ENCODE measurements around the gene SCNN1B. TPM values are rescaled to one million over a fixed set of nuclear protein-coding genes. Genes with fewer than 3 reads are reported as not detected.
"Not testable (repeated sequence)": the region's sequence is repeated elsewhere in the genome, so short reads cannot be mapped to it uniquely, and the experiment has no call there.

SCNN1B gene
- total and polyA plus RNA-seq, 2 of the 13 experiments (the other 11 are each of a cell fraction or from before 2014, with no cell fraction given) = not detected

DNA sequence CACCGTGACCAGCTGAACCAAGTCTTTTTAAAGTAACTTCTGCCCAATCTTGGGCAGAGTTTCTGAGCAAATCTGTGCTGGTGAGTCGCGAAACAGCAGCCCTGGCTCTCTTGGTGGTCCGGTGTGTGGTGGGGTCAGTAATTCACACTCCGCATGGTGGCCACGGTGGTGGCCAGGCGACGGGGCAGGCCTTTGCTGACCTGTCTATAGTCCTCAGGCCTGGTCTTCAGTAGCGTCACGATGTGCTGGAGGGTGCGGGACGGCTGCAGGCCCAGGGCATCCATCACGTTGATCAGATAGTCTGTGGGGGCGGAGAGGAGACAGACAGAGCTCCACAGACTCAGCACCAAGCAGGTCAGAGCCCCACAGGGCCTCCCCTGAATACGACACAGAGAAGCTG lies 86.7 kb downstream of the SCNN1B start (continued):
- TF ChIP-seq, protein P1, sequence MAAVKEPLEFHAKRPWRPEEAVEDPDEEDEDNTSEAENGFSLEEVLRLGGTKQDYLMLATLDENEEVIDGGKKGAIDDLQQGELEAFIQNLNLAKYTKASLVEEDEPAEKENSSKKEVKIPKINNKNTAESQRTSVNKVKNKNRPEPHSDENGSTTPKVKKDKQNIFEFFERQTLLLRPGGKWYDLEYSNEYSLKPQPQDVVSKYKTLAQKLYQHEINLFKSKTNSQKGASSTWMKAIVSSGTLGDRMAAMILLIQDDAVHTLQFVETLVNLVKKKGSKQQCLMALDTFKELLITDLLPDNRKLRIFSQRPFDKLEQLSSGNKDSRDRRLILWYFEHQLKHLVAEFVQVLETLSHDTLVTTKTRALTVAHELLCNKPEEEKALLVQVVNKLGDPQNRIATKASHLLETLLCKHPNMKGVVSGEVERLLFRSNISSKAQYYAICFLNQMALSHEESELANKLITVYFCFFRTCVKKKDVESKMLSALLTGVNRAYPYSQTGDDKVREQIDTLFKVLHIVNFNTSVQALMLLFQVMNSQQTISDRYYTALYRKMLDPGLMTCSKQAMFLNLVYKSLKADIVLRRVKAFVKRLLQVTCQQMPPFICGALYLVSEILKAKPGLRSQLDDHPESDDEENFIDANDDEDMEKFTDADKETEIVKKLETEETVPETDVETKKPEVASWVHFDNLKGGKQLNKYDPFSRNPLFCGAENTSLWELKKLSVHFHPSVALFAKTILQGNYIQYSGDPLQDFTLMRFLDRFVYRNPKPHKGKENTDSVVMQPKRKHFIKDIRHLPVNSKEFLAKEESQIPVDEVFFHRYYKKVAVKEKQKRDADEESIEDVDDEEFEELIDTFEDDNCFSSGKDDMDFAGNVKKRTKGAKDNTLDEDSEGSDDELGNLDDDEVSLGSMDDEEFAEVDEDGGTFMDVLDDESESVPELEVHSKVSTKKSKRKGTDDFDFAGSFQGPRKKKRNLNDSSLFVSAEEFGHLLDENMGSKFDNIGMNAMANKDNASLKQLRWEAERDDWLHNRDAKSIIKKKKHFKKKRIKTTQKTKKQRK (IDR thresholded peaks at IDR 0.05; ENCODE audit: low read length) = no peak
- TF ChIP-seq, protein P2, sequence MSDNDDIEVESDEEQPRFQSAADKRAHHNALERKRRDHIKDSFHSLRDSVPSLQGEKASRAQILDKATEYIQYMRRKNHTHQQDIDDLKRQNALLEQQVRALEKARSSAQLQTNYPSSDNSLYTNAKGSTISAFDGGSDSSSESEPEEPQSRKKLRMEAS (IDR thresholded peaks at IDR 0.05) = no peak
- no peak for TF ChIP-seq CBFB (CRISPR knock-in tag; IDR thresholded peaks at IDR 0.05)

DNA sequence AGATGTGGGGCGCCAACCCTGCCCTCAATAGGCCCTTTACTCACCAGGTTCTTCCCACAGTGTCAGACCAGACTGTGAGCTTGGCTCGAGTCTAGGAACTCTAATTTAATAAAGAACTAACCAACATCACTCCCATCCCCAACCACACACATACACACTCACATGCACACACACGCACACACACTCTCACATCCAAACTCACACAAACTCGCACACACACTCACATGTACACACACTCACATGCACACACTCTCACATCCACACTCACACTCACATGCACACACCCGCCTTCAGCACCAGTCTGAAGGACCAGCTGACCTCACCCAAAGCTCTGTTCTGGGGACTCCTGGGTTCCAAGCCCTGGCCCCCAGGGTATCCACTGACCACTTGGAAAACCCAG lies 87.1 kb downstream of the SCNN1B start:
- Histone ChIP-seq H3K4me3 (replicated peaks in 1 of 3; ENCODE audit: insufficient read depth in 1 of 3, low read depth in 2 of 3, low read length in 3 of 3) (no peak overlapping the region), H3K9ac (ENCODE audit: insufficient read depth, low read depth, low read length) (no peak overlapping the region), H3K9me3 (ENCODE audit: low read length) (no peaks in the 10 kb centered on the region), H3K79me2 (ENCODE audit: insufficient read depth, low read length) (no peaks in the 10 kb centered on the region), H3K27ac (ENCODE audit: extremely low read length, insufficient read depth, low read length) (no peak overlapping the region), H3K36me3 (replicated peaks in 1 of 2; ENCODE audit: control insufficient read depth in 1 of 2, insufficient read depth in 2 of 2, low read length in 2 of 2) (peaks cover 17 to 36% of the 10 kb centered on the region in 2 experiments), H3K4me1 (ENCODE audit: insufficient read depth, low read length) (no peaks in the 10 kb centered on the region), H4K20me1 (ENCODE audit: insufficient read depth, low read length) (no peaks in the 10 kb centered on the region), H3K27me3 (ENCODE audit: control insufficient read depth in 1 of 2, insufficient read depth in 2 of 2, low read length in 2 of 2) (no peaks in the 10 kb centered on the region), H3K4me2 (ENCODE audit: low read depth, low read length) (no peak overlapping the region), H2AFZ (ENCODE audit: low read length) (no peak overlapping the region)
- TF ChIP-seq ZNF282 (IDR thresholded peaks at IDR 0.05; ENCODE audit: partially characterized antibody) = peak; percentile 59
- no peak for TF ChIP-seq ZNF44 (CRISPR knock-in tag; IDR thresholded peaks at IDR 0.05)
- peak; percentile 15; the same call in 1 of the 2 replicates for TF ChIP-seq SOX6 (IDR thresholded peaks at IDR 0.05)
- no peak for TF ChIP-seq SOX6 (CRISPR knock-in tag; IDR thresholded peaks at IDR 0.05)
- TF ChIP-seq, protein P3, sequence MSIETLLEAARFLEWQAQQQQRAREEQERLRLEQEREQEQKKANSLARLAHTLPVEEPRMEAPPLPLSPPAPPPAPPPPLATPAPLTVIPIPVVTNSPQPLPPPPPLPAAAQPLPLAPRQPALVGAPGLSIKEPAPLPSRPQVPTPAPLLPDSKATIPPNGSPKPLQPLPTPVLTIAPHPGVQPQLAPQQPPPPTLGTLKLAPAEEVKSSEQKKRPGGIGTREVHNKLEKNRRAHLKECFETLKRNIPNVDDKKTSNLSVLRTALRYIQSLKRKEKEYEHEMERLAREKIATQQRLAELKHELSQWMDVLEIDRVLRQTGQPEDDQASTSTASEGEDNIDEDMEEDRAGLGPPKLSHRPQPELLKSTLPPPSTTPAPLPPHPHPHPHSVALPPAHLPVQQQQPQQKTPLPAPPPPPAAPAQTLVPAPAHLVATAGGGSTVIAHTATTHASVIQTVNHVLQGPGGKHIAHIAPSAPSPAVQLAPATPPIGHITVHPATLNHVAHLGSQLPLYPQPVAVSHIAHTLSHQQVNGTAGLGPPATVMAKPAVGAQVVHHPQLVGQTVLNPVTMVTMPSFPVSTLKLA (IDR thresholded peaks at IDR 0.05) = peak; percentile 33; the same call in 1 of the 2 replicates
- TF ChIP-seq LCORL (IDR thresholded peaks at IDR 0.05) = peak; percentile 7; the same call in 1 of the 2 replicates
- no peak for TF ChIP-seq LCORL (CRISPR knock-in tag; IDR thresholded peaks at IDR 0.05)
- 0 out of 2 replicates have a peak, but pooled peaks have one; percentile 61 for TF ChIP-seq NONO (IDR thresholded peaks at IDR 0.05)
- no peak for TF ChIP-seq NONO (CRISPR knock-in tag; conservative IDR thresholded peaks at IDR 0.05)
- TF ChIP-seq NFRKB (IDR thresholded peaks at IDR 0.05) = no peak
- TF ChIP-seq FOXA1 (IDR thresholded peaks at IDR 0.05) = 0 out of 2 replicates have a peak, but pooled peaks have one; percentile 41
- TF ChIP-seq FOXA1 (CRISPR knock-in tag; IDR thresholded peaks at IDR 0.05) = no peak
- ChIA-PET CTCF (ENCODE audit: low intra/inter-chr PET ratio, low total read pairs) (no interaction called here), POLR2A (no interaction called here)
- WGBS (ENCODE audit: low lambda C conversion rate) = 92% methylated on average over 5 of the region's 5 CpGs
- intact Hi-C loops (cut with micrococcal nuclease; ENCODE audit: unreplicated experiment) = no loop called here
- no peak for DNase-seq (ENCODE audit: low spot score)
- no peak for ATAC-seq
- in situ Hi-C loops (cut with HindIII; ENCODE audit: extremely low pct_ligation_motif_present, low pct_unique_long_range_greater_than_20kb) = no loop called here
- no peak for FAIRE-seq
- no TSS peak for BruUV-seq (replicated peaks)

DNA sequence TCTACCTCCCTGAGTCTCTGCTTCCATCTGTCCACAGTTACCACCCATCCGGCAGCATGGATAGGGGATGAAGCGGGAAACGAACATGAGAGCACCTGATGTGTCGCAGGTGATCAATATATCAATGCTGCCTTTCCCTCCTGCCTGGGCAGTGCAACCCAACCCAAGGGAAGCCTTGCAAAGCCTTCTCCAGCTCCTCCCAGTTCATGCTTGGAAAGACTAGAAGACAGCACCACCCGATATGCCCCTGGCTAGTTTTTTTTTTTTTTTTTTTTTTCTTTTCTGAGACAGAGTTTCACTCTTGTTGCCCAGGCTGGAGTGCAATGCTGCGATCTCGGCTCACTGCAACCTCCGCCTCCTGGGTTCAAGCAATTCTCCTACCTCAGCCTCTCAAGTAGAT lies 87.8 kb downstream of the SCNN1B start:
- POLR2A ChIA-PET; H3K27ac ChIP-seq (ENCODE audit: extremely low read length, insufficient read depth, low read length); H3K4me2 ChIP-seq (ENCODE audit: low read depth, low read length); H3K27me3 ChIP-seq (ENCODE audit: control insufficient read depth in 1 of 2, insufficient read depth in 2 of 2, low read length in 2 of 2); H3K9me3 ChIP-seq (ENCODE audit: low read length); H3K4me3 ChIP-seq (replicated peaks in 1 of 3; ENCODE audit: insufficient read depth in 1 of 3, low read depth in 2 of 3, low read length in 3 of 3); H3K9ac ChIP-seq (ENCODE audit: insufficient read depth, low read depth, low read length); H3K79me2 ChIP-seq (ENCODE audit: insufficient read depth, low read length); H3K4me1 ChIP-seq (ENCODE audit: insufficient read depth, low read length); DNase-seq (ENCODE audit: low spot score); H2AFZ ChIP-seq (ENCODE audit: low read length); FAIRE-seq; intact Hi-C loops (cut with micrococcal nuclease; ENCODE audit: unreplicated experiment); CTCF ChIA-PET (ENCODE audit: low intra/inter-chr PET ratio, low total read pairs); H4K20me1 ChIP-seq (ENCODE audit: insufficient read depth, low read length); in situ Hi-C loops (cut with HindIII; ENCODE audit: extremely low pct_ligation_motif_present, low pct_unique_long_range_greater_than_20kb); BruUV-seq (replicated peaks); ATAC-seq: not testable (repeated sequence)
- peaks cover 17 to 36% of the 10 kb centered on the region in 2 experiments for H3K36me3 ChIP-seq (replicated peaks in 1 of 2; ENCODE audit: control insufficient read depth in 1 of 2, insufficient read depth in 2 of 2, low read length in 2 of 2)
- WGBS (ENCODE audit: low lambda C conversion rate) = 97% methylated on average over 8 of the region's 8 CpGs

All from HepG2 (cell line).